B cell (primary cell): ENCODE data around the gene CAMTA1.

Experiments used
- CTCF ChIP-seq: fragments of 200-600 bp; IDR thresholded peaks from one replicate; pipeline ENCODE4 v1.8.0; 2022; ENCODE audit warnings: antibody characterized with exemption, mild to moderate bottlenecking
- EZH2 ChIP-seq: IDR thresholded peaks from 2 replicates; pipeline ENCODE4 v1.6.1; 2012; ENCODE audit warnings: borderline replicate concordance, low read depth, mild to moderate bottlenecking, moderate library complexity, low read length; ENCODE audit not compliant: insufficient read depth, poor library complexity, severe bottlenecking

GRCh38 chr1:7048395-7048794 lies 263.1 kb downstream of the CAMTA1 start:
- no peak for TF ChIP-seq CTCF
- no peak for TF ChIP-seq EZH2
